Heart right ventricle (tissue), 16 donors: ENCODE results near the gene OR6B2. TPM values are rescaled to one million over a fixed set of nuclear protein-coding genes. Genes with fewer than 3 reads are reported as not detected.

Source experiments
- ATAC-seq, 8 donors: fragments of 200-7000 bp; cut with Tn5 transposase; one replicate each; pipeline ENCODE4 v1.9.1; 2020; ENCODE audit warnings: mild to moderate bottlenecking in 8 of 8, moderate library complexity in 8 of 8, moderate number of reproducible peaks in 1 of 8
- DNase-seq, 2 donors: peaks; one replicate each; pipeline ENCODE4 v3.0.0-alpha.2; 2020
- H3K27ac ChIP-seq, 10 donors: fragments of 200-600 bp; sonication (generic) in 2 of 10; one replicate each; pipeline versions ENCODE4 v1.5.0 to v1.8.0; 2020 to 2022; ENCODE audit warnings: mild to moderate bottlenecking in 3 of 10
- H3K27me3 ChIP-seq, 7 donors: fragments of 200-600 bp; one replicate each; pipeline ENCODE4 v1.8.0; 2021 to 2022; ENCODE audit warnings: mild to moderate bottlenecking in 2 of 7
- H3K36me3 ChIP-seq, 9 donors: fragments of 200-600 bp; sonication (generic) in 1 of 9; one replicate each; pipeline versions ENCODE4 v1.5.0 to v1.8.0; 2020 to 2022; ENCODE audit warnings: mild to moderate bottlenecking in 2 of 9
- H3K4me1 ChIP-seq, 9 donors: fragments of 200-600 bp; sonication (generic) in 1 of 9; one replicate each; pipeline versions ENCODE4 v1.5.0 to v1.8.0; 2020 to 2022; ENCODE audit warnings: mild to moderate bottlenecking in 4 of 9
- H3K4me3 ChIP-seq, 10 donors: fragments of 200-600 bp; sonication (generic) in 2 of 10; one replicate each; pipeline versions ENCODE4 v1.5.0 to v1.8.0; 2020 to 2022; ENCODE audit warnings: mild to moderate bottlenecking in 7 of 10, moderate library complexity in 2 of 10
- H3K9me3 ChIP-seq, 11 donors: fragments of 200-600 bp in 10 of 11; sonication (generic) in 2 of 11; one replicate each; pipeline versions ENCODE4 v1.5.0 to v1.8.0; 2013 to 2022; ENCODE audit warnings: mild to moderate bottlenecking in 2 of 11, control low read depth in 1 of 11, moderate library complexity in 1 of 11
- WGBS, 2 donors: extraction: QIAGEN DNeasy Blood & Tissue Kit; methylation state at CpG; one replicate each; pipeline ENCODE4 v1.1.7; 2013; ENCODE audit warnings: inconsistent platforms in 1 of 2; 5-methylcytosine and 5-hydroxymethylcytosine counted together
- intact Hi-C, 10 donors: fragments of 100-400 bp; cut with DNase I; formaldehyde crosslinking; loops; one replicate each; pipeline versions ENCODE4 v1.11.1 to v1.14.2; 2022
- polyA plus RNA-seq, 2 donors: library from polyadenylated mRNA; stranded (reverse); fragments of 200-250 nt; gene quantifications; one replicate each; pipeline ENCODE4 v1.2.3, GENCODE V29; 2013
- total RNA-seq, 10 donors: library from RNA; stranded (reverse); fragmentation: NEBNext Ultra II Directional in 3 of 10; extraction: Animal tissue kit (Norgen Biotek cat#: 25700) in 3 of 10; gene quantifications; one replicate each; pipeline versions ENCODE4 v1.2.1 to v1.2.4, GENCODE V29; 2021 to 2023
- TF ChIP-seq, protein P1 (sequence below), 9 donors: fragments of 200-600 bp; sonication (generic) in 2 of 9; IDR thresholded peaks; one replicate each; pipeline versions ENCODE4 v1.5.0 to v1.8.0; 2021 to 2022; ENCODE audit warnings: antibody characterized with exemption in 9 of 9, mild to moderate bottlenecking in 5 of 9, moderate library complexity in 1 of 9
- donor health status: Arrhythmogenic right ventricular cardiomyopathy.
- donor health status: ischemic (EF 13 %, LVEDD 7.1; RV severe dilation, severe dysfunction).
- donor health status: healthy with polysubstance abuse.
- donor health status: DM: no; HTN: yes; CAD: no.
- donor health status: DM: no; HTN: no; CAD: no.
- donor health status: ischemic (EF 25% LVEDD 6.9; RV normal size, moderate dysfunction).
- donor health status: ischemic (EF 25% LVEDD 5.7; RV mildly dilated, moderate dysfunction).
- donor health status: healthy.
- donor health status: DM: yes; HTN: yes; CAD: no.
- donor health status: Ischemic cardiomyopathy.
- donor health status: ischemic (EF 35%, LVEDD 5.7; RV mildly dilated, moderate dysfunction).
- donor health status: nonischemic (EF 11% LVEDD 7.7; RV severe dilation, severe dysfunction).
- donor health status: DM: yes; HTN: yes; CAD: no.
- donor health status: PGD.
- donor health status: ischemic (EF 29% LVEDD 5.4; RV normal size, mild dysfunction).
- donor health status: nonischemic (EF 23%, LVEDD 6.1; RV moderate dilation, normal function).

OR6B2 gene
- total and polyA plus RNA-seq, 12 donors, result not detected

DNA sequence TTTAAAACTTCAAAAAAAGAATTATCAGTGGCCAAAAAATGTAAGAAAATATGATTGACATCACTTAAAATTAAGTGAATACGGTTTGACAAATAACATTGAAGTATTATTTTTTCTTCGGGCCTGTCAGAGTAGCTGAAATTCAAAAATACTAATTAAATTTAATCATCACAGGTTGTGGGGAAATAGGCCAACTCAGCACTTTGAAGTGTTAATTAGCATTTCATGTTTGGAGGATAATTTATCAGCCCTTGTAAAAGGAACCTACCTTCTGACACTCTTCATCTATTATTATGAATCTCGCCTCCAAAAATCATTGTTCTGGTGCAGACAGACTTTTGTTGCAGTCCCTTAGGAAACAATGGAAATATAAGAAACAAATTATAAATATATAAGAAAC is 40.7 kb upstream of the OR6B2 start:
- DNase-seq, result no peak
- H3K27ac ChIP-seq, result no peak overlapping the region
- H3K4me3 ChIP-seq, result no peak overlapping the region
- H3K36me3 ChIP-seq, result no peaks in the 10 kb centered on the region
- intact Hi-C loops, result no loop called here
- TF ChIP-seq, protein P1, sequence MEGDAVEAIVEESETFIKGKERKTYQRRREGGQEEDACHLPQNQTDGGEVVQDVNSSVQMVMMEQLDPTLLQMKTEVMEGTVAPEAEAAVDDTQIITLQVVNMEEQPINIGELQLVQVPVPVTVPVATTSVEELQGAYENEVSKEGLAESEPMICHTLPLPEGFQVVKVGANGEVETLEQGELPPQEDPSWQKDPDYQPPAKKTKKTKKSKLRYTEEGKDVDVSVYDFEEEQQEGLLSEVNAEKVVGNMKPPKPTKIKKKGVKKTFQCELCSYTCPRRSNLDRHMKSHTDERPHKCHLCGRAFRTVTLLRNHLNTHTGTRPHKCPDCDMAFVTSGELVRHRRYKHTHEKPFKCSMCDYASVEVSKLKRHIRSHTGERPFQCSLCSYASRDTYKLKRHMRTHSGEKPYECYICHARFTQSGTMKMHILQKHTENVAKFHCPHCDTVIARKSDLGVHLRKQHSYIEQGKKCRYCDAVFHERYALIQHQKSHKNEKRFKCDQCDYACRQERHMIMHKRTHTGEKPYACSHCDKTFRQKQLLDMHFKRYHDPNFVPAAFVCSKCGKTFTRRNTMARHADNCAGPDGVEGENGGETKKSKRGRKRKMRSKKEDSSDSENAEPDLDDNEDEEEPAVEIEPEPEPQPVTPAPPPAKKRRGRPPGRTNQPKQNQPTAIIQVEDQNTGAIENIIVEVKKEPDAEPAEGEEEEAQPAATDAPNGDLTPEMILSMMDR (IDR thresholded peaks at IDR 0.05), result no peak
- 87% methylated on average over 3 of the region's 3 CpGs for WGBS, 2 donors
- peaks cover 0 to 15% (median 0%) of the 10 kb centered on the region in 11 donors for H3K9me3 ChIP-seq
- H3K27me3 ChIP-seq, result peaks cover 0 to 10% (median 2%) of the 10 kb centered on the region in 7 donors
- ATAC-seq, result no peak
- H3K4me1 ChIP-seq, result no peaks in the 10 kb centered on the region

DNA sequence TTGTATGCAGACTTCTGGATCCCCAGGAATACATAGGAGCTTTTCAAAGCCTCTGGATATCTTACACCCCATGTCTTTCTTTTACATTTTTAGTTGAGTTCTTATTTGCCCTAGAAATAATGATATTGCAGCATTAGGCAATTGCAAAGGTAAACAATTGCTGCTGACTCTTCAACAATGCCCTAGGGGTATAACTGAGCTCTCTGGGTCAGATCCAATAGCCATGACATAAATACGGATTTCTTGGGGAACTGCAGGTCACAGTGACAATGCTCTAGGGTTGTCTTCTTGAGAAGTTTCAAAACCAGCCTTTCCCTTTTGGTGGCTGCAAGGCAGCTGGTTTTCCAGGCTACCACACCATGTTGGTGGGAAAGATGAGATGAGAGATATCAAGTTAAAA is 39.6 kb upstream of the OR6B2 start:
- Histone ChIP-seq H3K36me3 (no peaks in the 10 kb centered on the region), H3K27me3 (peaks cover 0 to 11% (median 9%) of the 10 kb centered on the region in 7 donors), H3K4me3 (no peak overlapping the region), H3K27ac (no peak overlapping the region), H3K9me3 (peaks cover 0 to 14% (median 0%) of the 10 kb centered on the region in 11 donors), H3K4me1 (no peaks in the 10 kb centered on the region)
- no peak for DNase-seq
- WGBS, 2 donors, result 64 to 69% methylated on average over 1 of the region's 1 CpG
- intact Hi-C loops, result no loop called here
- TF ChIP-seq, protein P1 (IDR thresholded peaks at IDR 0.05), result no peak
- no peak for ATAC-seq

DNA sequence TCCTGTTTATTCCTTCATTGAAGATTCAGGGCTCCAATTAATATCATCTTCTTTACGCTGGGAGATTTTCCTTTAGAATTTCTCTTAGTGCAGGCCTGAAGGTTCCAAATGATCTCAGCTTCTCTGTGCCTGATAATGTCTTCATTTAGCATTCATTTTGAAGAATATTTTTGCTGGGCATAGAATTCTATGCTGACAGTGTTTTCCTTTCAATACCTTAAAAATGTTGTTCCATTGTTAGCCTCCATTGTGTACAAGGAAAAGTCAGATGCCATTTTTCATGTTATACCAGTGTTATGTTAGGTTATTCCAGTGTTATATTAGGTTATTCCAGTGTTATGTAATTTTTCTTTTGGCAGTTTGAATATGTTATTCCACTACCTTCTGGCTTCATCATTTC is 38.0 kb upstream of the OR6B2 start:
- intact Hi-C loops, result no loop called here
- DNase-seq (no peak), ATAC-seq (no peak)
- Histone ChIP-seq H3K27ac (no peak overlapping the region), H3K4me1 (no peaks in the 10 kb centered on the region), H3K9me3 (peaks cover 0 to 14% (median 0%) of the 10 kb centered on the region in 11 donors), H3K4me3 (no peak overlapping the region), H3K36me3 (no peaks in the 10 kb centered on the region), H3K27me3 (peaks cover 0 to 12% (median 11%) of the 10 kb centered on the region in 7 donors)
- TF ChIP-seq, protein P1 (IDR thresholded peaks at IDR 0.05), result no peak
- WGBS, 2 donors, result 95% methylated on average over 1 of the region's 1 CpG

DNA sequence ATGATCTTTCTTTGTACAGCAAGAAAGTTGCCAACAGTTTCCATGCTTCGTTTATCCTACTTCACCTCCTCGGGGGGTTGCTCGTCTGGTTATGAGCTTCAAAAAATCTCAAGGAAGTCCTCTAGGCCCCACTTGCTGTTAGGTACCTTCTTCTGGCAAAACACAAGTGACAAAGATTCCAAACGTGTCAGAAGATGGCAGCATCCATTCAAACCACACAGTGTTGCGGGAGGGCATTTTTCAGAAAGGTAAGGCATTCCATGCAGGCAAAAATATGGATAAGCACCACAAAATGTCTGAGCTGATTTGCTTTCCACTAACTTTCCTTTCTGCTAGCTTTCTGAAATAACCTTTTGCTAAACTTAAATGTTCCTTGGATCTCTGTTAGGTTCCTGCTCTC is 36.3 kb upstream of the OR6B2 start:
- intact Hi-C loops, result loop anchor here in 1 of 10 donors (2.0 kb wide), 1 partner anchor 78 kb away; no protein-coding TSS in a partner anchor
- ATAC-seq (no peak), DNase-seq (no peak)
- Histone ChIP-seq H3K36me3 (no peaks in the 10 kb centered on the region), H3K4me1 (no peaks in the 10 kb centered on the region), H3K4me3 (no peak overlapping the region), H3K27ac (no peak overlapping the region), H3K9me3 (peaks cover 0 to 26% (median 0%) of the 10 kb centered on the region in 11 donors), H3K27me3 (peaks cover 0 to 12% (median 10%) of the 10 kb centered on the region in 7 donors)
- TF ChIP-seq, protein P1 (IDR thresholded peaks at IDR 0.05), result no peak
- 65 to 72% methylated on average over 5 of the region's 5 CpGs for WGBS, 2 donors
